GM13976 (cell line): ENCODE measurements around the gene PLIN4.

Experiments used
- DNase-seq: peaks from one replicate; pipeline ENCODE4 v3.0.0; 2012; ENCODE audit warnings: low spot score
- in situ Hi-C: fragments of 300-500 bp; cut with MboI; formaldehyde crosslinking; loops from one replicate; pipeline ENCODE4 v1.12.0; 2022; ENCODE audit warnings: low sequenced_read_pairs, mixed read lengths, inconsistent platforms; ENCODE audit not compliant: unreplicated experiment
- TF ChIP-seq, protein P1 (sequence below): IDR thresholded peaks from 2 replicates; pipeline ENCODE4 v1.5.1; 2012; ENCODE audit warnings: borderline replicate concordance, mild to moderate bottlenecking; ENCODE audit not compliant: insufficient read depth; ENCODE audit errors: extremely low read depth, missing control alignments, control extremely low read depth

The PLIN4 gene

DNA sequence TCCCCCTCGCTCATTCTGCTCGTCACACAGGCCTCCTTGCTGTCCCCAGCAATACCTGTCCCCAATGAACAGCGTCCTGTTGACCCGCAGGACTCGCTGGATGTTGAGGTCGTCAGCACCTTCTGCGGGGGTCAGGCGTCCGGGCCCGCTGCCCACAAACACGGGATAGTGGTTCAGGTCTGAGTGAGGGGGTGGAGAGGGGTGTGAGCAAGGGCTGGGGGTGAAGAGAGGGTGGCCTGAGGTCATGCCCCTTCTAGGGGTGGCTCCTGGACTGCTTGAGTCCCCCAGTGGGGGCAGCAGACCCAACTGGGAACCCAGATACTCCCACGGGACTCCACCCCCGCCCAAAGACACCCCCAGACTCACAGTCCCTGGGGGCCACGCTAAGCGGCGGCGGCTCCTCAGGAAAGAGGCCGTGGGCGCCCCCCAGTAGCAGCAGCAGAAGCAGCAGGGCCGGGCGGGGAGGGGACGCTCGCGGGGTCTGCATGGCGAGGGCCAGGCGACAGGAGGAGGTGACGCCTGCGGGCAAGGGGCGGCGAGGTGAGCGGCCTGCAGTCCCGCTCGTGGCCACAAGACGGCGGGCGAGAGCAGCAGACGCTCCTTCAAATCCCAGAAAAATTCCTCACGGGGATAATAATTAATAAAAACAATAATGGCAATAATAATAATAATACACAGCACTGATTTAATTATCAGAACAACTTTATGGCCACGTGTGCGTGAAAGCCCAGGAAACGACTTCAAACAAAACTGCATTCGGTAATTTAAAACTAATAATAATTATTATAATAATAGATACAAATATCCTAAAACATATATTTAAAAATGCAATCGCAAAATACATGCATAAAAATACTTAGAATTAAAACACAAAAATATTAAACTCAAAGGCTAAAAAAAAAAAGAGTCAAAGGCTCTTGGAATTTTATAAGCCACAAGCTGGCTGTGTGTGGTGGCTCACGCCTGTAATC lies 40.0 kb upstream of the PLIN4 start:
- DNase-seq = peak; percentile 79
- TF ChIP-seq, protein P1, sequence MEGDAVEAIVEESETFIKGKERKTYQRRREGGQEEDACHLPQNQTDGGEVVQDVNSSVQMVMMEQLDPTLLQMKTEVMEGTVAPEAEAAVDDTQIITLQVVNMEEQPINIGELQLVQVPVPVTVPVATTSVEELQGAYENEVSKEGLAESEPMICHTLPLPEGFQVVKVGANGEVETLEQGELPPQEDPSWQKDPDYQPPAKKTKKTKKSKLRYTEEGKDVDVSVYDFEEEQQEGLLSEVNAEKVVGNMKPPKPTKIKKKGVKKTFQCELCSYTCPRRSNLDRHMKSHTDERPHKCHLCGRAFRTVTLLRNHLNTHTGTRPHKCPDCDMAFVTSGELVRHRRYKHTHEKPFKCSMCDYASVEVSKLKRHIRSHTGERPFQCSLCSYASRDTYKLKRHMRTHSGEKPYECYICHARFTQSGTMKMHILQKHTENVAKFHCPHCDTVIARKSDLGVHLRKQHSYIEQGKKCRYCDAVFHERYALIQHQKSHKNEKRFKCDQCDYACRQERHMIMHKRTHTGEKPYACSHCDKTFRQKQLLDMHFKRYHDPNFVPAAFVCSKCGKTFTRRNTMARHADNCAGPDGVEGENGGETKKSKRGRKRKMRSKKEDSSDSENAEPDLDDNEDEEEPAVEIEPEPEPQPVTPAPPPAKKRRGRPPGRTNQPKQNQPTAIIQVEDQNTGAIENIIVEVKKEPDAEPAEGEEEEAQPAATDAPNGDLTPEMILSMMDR = peak; percentile 99
- in situ Hi-C loops = no loop called here

DNA sequence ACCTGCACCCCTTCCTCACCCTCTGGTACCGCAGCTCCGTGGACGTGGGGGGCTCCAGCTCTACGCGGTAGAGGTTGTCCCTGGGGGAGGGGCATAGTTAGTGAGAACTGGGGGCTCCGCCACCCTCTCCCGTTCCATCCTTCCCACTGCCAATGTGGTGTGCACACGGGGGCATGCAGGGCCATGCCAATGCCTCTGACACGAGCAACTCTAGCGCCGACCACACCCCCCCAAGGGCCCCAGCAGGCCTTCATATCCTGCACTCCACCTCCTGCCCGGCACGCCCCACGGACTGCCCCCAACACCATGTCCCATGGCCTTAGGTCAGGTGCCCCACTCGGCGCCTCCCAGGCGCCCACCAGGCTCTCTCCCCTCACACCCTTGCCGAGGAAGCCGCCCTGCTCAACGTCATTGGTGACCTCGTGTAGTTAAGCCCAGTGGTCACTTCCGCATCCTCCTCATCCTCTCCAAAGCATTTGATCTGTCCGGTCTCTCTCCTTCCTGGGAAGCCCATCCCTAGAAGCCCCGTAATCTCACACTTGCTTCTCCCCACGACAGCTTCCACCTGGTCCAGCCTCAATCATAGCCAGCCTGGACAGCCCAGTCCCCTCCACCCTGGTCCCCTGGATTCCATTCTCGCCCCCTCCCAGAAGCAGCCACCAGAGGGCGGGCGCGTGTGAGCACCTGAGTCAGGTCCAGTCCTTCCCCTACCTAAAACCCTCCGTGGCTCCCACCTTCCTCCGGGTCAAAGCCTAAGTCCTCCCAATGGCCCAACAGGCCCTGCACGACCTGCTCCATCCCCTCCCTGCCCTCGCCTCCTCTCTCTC lies 39.1 kb upstream of the PLIN4 start:
- TF ChIP-seq, protein P1 = peak; percentile 12
- no peak for DNase-seq
- in situ Hi-C loops = no loop called here

DNA sequence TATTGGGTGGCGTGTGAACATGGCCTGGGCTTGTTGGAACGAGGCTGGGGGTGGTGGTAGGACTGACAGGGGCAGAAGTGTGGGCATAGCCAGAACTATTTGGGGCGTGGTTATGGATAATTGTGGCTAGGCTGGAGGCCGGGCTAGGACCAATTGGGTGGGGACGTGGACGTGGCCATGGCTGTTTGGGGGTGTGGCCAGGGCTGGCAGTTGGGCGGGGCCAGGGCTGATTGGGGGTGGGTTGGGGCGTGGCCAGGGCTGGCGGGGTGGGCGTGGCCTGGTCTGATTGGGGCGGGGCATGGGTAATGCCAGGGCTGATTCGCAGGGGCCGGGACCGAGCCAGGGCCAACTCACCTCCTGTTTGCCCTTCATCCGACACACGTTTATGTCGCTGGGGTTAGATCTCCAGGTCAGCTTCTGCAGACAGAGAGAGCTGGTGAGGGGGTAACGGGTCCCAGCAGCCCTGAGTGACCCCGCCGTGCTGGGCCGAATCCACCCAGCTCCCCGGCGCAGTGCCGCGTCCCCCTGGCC lies 38.4 kb upstream of the PLIN4 start:
- TF ChIP-seq, protein P1 = no peak
- in situ Hi-C loops = no loop called here
- peak; percentile 67 for DNase-seq

DNA sequence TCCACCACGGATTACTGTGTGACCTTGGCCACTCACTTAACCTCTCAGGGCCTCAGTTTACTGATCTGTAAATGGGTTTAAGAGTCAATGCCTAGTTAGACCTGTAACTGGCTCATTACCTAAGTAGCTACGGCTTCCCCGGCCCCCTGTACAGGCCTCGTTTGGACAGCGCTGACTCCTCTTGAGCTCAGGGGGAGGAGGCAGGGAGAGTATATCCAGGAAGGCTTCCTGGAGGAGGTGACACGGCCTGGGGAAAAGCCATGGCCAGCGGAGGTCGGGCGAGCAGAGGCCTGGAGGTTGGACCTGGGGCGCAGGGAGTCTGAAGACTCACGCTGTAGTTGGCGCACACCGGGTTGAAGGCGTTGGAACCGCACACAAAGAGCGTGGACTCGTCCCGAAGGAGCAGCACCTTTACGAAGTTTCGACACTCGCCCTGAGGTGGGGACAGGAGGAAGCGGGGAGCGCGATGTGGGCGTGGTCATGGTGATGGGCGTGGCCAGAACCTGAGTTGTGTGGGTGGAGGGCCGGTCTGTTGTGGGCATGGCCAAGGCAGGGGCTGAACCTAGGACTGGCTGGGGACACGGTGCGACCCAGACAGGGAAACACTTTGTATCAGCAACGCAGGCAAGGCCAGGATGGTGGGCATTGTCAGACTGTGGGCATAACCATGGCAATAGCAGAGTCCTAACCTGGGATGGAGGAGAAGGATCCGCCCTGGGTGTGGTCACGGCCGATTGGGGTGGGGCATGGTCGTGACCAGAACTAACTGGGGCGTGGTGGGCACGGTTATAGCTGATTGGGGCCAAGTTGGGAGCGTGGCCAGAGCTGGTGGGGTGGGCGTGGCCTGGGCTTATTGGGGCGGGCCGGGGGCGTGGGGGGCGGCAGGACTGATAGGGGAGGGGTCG lies 37.6 kb upstream of the PLIN4 start:
- in situ Hi-C loops = no loop called here
- TF ChIP-seq, protein P1 = no peak
- DNase-seq = no peak

DNA sequence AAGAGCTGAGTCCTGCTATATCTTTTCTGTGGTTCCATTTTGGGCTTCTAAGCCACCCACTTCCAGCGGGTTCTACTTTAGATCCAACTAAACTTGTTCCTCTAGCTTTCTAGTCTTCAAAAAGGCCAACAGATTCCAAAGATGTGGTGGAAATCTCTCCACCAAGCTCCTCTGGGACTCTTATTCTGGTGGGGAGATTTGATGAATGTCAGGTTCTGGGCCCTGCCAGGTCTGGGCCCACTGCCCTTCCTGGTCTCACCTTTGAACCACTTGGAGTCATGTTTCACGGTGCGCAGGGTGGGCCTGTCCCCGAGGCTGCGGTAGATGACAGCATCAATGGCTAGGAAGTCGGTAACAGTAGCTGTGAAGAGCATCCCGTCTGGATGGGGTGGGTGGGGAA lies 36.4 kb upstream of the PLIN4 start:
- in situ Hi-C loops = no loop called here
- no peak for DNase-seq
- TF ChIP-seq, protein P1 = no peak

DNA sequence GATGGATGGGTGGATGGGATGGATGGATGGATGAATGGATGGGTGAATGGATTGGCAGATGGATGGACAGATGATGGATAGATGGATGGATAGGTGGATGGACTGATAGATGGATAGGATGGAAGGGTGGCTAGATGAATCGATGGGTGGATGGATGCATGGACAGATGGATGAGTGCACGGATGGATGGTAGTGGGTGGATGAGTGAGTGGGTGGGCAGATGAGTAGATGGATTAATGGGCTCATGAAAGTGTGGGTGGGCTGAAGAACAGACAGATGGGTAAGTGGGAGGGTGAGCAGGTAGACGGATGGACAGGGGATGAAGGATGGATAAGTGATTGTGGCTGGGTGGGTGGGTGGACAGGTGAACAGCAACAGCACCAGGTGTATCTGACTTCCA lies 35.5 kb upstream of the PLIN4 start:
- TF ChIP-seq, protein P1 = no peak
- no peak for DNase-seq
- in situ Hi-C loops = no loop called here
